ENCODE data around the gene OBSCN. TPM values are rescaled to one million over a fixed set of nuclear protein-coding genes. Genes with fewer than 3 reads are reported as not detected.

Gene OBSCN
- total and polyA plus RNA-seq, 2 donors (not counting 1 experiment from before 2014, with no cell fraction given), result 10.0 to 63.9 TPM

GRCh38 chr1:228265167-228265566, 57.3 kb downstream of the OBSCN start:
- peaks cover 7% of the 10 kb centered on the region for H3K9me3 Mint-ChIP-seq (ENCODE audit: insufficient read depth)
- Histone ChIP-seq H3K9ac (ENCODE audit: low read length) (no peak overlapping the region), H3K9me3 (ENCODE audit: control extremely low read depth in 1 of 3, control insufficient read depth in 2 of 3, insufficient read depth in 1 of 3, low read length in 2 of 3) (peaks cover 1 to 12% (median 4%) of the 10 kb centered on the region in 3 donors), H3K4me3 (ENCODE audit: control extremely low read depth in 1 of 5, extremely low read depth in 1 of 5, insufficient read depth in 1 of 5, low read depth in 2 of 5, low read length in 4 of 5) (no peak overlapping the region), H4K20me1 (ENCODE audit: control insufficient read depth, insufficient read depth, low read length, poor library complexity, severe bottlenecking) (no peaks in the 10 kb centered on the region), H3K4me2 (replicated peaks; ENCODE audit: low read depth, low read length, poor library complexity, severe bottlenecking) (no peak overlapping the region), H3K79me2 (ENCODE audit: control insufficient read depth, insufficient read depth, low read length) (no peaks in the 10 kb centered on the region), H3K4me1 (ENCODE audit: control insufficient read depth in 2 of 2, insufficient read depth in 2 of 2, low read length in 2 of 2) (no peaks in the 10 kb centered on the region), H3K36me3 (replicated peaks in 1 of 2; ENCODE audit: control extremely low read depth in 1 of 2, control insufficient read depth in 1 of 2, extremely low read depth in 1 of 2, insufficient read depth in 2 of 2, low read length in 1 of 2) (no peaks in the 10 kb centered on the region), H3K27me3 (replicated peaks in 1 of 4; ENCODE audit: control extremely low read depth in 1 of 4, control insufficient read depth in 3 of 4, insufficient read depth in 4 of 4, low read length in 3 of 4) (no peaks in the 10 kb centered on the region), H3K27ac (ENCODE audit: low read length in 2 of 2) (no peak overlapping the region), H2AFZ (ENCODE audit: insufficient read depth, low read depth, low read length, poor library complexity, severe bottlenecking) (no peak overlapping the region)
- TF ChIP-seq EZH2 (IDR thresholded peaks at IDR 0.05; ENCODE audit: borderline replicate concordance, insufficient read depth, low read depth, low read length, poor library complexity, severe bottlenecking) (no peak), CTCF (IDR thresholded peaks at IDR 0.05) (no peak)
- H3K4me3 Mint-ChIP-seq, result no peak overlapping the region
- ATAC-seq (ENCODE audit: low read depth) (no peak), DNase-seq (no peak)
- no peaks in the 10 kb centered on the region for H3K27me3 Mint-ChIP-seq
- H3K27ac Mint-ChIP-seq, result no peak overlapping the region
- POLR2A ChIA-PET, result no interaction called here
- intact Hi-C loops (cut with micrococcal nuclease), result no loop called here
- CTCF ChIA-PET, result no interaction called here
- no peaks in the 10 kb centered on the region for H3K4me1 Mint-ChIP-seq

- CTCF ChIA-PET, result no interaction called here
- Mint-ChIP-seq H3K4me1 (no peaks in the 10 kb centered on the region), H3K4me3 (no peak overlapping the region), H3K27me3 (no peaks in the 10 kb centered on the region), H3K27ac (no peak overlapping the region), H3K9me3 (ENCODE audit: insufficient read depth) (no peaks in the 10 kb centered on the region)
- intact Hi-C loops (cut with micrococcal nuclease), result no loop called here
- Histone ChIP-seq H3K9me3 (ENCODE audit: control extremely low read depth in 1 of 3, control insufficient read depth in 2 of 3, insufficient read depth in 1 of 3, low read length in 2 of 3) (no peaks in the 10 kb centered on the region), H3K27ac (ENCODE audit: low read length in 2 of 2) (no peak overlapping the region), H3K9ac (ENCODE audit: low read length) (no peak overlapping the region), H4K20me1 (ENCODE audit: control insufficient read depth, insufficient read depth, low read length, poor library complexity, severe bottlenecking) (no peaks in the 10 kb centered on the region), H3K27me3 (replicated peaks in 1 of 4; ENCODE audit: control extremely low read depth in 1 of 4, control insufficient read depth in 3 of 4, insufficient read depth in 4 of 4, low read length in 3 of 4) (no peaks in the 10 kb centered on the region), H3K79me2 (ENCODE audit: control insufficient read depth, insufficient read depth, low read length) (no peaks in the 10 kb centered on the region), H3K4me3 (ENCODE audit: control extremely low read depth in 1 of 5, extremely low read depth in 1 of 5, insufficient read depth in 1 of 5, low read depth in 2 of 5, low read length in 4 of 5) (no peak overlapping the region), H3K4me1 (ENCODE audit: control insufficient read depth in 2 of 2, insufficient read depth in 2 of 2, low read length in 2 of 2) (no peaks in the 10 kb centered on the region), H3K36me3 (replicated peaks in 1 of 2; ENCODE audit: control extremely low read depth in 1 of 2, control insufficient read depth in 1 of 2, extremely low read depth in 1 of 2, insufficient read depth in 2 of 2, low read length in 1 of 2) (no peaks in the 10 kb centered on the region), H3K4me2 (replicated peaks; ENCODE audit: low read depth, low read length, poor library complexity, severe bottlenecking) (no peak overlapping the region), H2AFZ (ENCODE audit: insufficient read depth, low read depth, low read length, poor library complexity, severe bottlenecking) (no peak overlapping the region)
- DNase-seq (no peak), ATAC-seq (ENCODE audit: low read depth) (no peak)
- no peak for TF ChIP-seq CTCF (IDR thresholded peaks at IDR 0.05)
- TF ChIP-seq EZH2 (IDR thresholded peaks at IDR 0.05; ENCODE audit: borderline replicate concordance, insufficient read depth, low read depth, low read length, poor library complexity, severe bottlenecking), result no peak
- 96% methylated on average over 22 of the region's 22 CpGs for WGBS (ENCODE audit: insufficient coverage)
- POLR2A ChIA-PET, result no interaction called here
Observed at GRCh38 chr1:228267962-228268880, 60.4 kb downstream of the OBSCN start.
